Measurements from ENCODE around the gene NCAPG2.

DNA sequence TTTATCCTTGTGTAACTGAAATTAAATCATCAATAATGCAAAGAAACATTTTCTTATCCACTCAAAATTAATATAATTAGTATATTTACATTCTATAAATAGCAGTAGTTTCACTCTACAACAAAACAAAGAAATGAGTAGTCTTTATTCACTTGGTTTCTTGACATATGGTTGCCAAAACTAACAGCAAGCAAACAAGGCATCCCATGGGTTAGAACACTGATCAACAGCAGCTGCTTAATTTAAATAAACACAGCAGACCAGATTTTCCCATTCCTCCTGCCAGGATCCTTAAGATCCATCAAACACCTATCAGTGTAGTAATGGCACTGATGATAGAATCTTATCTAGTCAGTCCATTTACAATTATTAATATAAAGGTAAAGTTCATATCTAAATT, 22.1 kb downstream of the NCAPG2 start:
- TF ChIP-seq, protein P1, sequence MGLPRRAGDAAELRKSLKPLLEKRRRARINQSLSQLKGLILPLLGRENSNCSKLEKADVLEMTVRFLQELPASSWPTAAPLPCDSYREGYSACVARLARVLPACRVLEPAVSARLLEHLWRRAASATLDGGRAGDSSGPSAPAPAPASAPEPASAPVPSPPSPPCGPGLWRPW (IDR thresholded peaks at IDR 0.05): no peak
- TF ChIP-seq, protein P2, sequence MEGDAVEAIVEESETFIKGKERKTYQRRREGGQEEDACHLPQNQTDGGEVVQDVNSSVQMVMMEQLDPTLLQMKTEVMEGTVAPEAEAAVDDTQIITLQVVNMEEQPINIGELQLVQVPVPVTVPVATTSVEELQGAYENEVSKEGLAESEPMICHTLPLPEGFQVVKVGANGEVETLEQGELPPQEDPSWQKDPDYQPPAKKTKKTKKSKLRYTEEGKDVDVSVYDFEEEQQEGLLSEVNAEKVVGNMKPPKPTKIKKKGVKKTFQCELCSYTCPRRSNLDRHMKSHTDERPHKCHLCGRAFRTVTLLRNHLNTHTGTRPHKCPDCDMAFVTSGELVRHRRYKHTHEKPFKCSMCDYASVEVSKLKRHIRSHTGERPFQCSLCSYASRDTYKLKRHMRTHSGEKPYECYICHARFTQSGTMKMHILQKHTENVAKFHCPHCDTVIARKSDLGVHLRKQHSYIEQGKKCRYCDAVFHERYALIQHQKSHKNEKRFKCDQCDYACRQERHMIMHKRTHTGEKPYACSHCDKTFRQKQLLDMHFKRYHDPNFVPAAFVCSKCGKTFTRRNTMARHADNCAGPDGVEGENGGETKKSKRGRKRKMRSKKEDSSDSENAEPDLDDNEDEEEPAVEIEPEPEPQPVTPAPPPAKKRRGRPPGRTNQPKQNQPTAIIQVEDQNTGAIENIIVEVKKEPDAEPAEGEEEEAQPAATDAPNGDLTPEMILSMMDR (IDR thresholded peaks at IDR 0.05): no peak
- TF ChIP-seq EP300 (IDR thresholded peaks at IDR 0.05): no peak
- no peak for TF ChIP-seq POLR2AphosphoS2 (conservative IDR thresholded peaks at IDR 0.05; ENCODE audit: low read length)
- TF ChIP-seq, protein P3, sequence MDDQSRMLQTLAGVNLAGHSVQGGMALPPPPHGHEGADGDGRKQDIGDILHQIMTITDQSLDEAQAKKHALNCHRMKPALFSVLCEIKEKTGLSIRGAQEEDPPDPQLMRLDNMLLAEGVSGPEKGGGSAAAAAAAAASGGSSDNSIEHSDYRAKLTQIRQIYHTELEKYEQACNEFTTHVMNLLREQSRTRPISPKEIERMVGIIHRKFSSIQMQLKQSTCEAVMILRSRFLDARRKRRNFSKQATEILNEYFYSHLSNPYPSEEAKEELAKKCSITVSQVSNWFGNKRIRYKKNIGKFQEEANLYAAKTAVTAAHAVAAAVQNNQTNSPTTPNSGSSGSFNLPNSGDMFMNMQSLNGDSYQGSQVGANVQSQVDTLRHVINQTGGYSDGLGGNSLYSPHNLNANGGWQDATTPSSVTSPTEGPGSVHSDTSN (IDR thresholded peaks at IDR 0.05): no peak
- TF ChIP-seq RAD21 (conservative IDR thresholded peaks at IDR 0.05 in 1 of 2, IDR thresholded peaks at IDR 0.05 in 1 of 2): no peak
- no peak for TF ChIP-seq JUN (IDR thresholded peaks at IDR 0.05)
- TF ChIP-seq, protein P4, sequence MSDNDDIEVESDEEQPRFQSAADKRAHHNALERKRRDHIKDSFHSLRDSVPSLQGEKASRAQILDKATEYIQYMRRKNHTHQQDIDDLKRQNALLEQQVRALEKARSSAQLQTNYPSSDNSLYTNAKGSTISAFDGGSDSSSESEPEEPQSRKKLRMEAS (IDR thresholded peaks at IDR 0.05): no peak
